Superior temporal gyrus (tissue), 1 donor: ENCODE measurements around the gene S100A7A.
A peak's percentile ranks its signal among the peaks of the same experiment; 100 is the strongest.
"Not testable (repeated sequence)": the region's sequence is repeated elsewhere in the genome, so short reads cannot be mapped to it uniquely, and the experiment has no call there.

Experiments used
- DNase-seq: peaks from one replicate; pipeline ENCODE4 v3.0.0-alpha.2; 2016; ENCODE audit errors: extremely low spot score

Gene S100A7A

DNA sequence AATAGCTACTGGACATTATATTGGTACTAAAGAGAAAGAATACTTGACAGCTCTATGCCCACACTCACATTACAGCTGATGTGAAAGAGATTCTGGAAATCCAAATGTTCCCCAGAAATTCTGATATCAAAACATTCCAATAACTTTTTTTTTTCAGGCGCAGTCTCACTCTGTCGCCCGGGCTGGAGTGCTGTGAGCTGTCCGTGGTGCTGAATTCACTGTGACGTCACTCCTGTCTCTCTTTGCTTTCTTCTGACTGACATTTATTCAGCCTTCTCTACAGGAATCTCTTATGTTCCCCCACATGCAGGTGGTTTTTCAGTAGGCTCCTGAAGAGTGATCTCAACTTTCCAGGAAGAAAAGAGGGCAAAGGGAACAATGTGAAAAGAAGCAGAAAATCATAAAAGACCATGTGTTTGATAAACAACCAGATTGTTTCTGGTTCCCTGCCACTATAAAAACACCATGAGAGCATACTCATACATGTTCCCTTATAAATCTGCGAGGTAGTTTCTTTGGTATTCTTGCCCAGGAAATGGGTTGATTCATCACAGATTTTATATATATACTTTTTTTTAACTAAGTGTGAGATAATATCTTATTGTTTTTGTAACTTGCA, 6.2 kb downstream of the S100A7A start:
- DNase-seq = peak; percentile 75

DNA sequence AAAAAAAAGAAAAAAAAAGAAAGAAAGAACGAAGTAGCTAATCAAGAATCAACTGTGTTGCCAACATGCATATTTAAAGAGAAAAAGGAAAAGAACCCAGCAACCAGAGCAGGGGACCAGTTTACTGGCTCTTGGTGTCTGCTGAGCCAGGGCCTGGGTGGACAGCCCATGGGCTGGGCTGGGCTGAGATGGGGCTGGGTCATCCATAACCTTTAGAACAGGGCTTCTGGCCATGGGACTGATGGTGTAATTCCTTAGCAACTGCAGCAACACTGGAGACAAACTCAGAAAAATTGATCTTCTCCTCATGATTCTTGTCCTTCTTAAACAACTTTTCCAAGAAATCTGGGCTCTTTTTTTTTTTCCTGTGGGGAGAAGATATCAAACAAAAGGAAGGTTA, 10.5 kb downstream of the S100A7A start:
- DNase-seq = no peak

DNA sequence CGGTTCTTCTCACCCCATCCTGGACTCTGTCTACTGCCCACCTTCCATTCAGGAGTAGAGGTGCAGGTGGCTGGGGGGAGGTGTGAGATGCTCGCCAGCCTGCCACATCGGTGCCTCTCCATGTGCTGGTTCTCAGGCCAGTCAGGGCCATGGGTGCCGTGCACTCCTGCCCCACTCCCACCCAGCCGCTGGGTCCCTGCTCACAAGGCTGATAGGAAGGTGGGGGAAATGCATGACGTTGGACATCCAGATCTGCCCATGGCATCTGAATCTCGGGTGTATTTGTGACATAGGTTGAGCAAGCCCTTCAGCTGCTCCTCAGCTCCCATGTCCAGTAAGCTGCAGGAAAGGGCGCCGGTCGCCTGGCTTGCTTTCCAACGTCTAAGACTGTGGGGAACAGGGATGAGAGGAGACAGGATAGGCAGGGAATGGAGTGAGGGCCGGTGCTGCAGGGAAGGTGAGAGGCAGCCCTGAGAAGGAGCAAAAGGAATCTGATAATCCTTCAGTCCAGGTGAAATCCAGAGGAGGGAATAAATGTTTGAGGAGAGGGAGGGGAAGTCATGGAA, 11.8 kb downstream of the S100A7A start:
- DNase-seq = no peak

DNA sequence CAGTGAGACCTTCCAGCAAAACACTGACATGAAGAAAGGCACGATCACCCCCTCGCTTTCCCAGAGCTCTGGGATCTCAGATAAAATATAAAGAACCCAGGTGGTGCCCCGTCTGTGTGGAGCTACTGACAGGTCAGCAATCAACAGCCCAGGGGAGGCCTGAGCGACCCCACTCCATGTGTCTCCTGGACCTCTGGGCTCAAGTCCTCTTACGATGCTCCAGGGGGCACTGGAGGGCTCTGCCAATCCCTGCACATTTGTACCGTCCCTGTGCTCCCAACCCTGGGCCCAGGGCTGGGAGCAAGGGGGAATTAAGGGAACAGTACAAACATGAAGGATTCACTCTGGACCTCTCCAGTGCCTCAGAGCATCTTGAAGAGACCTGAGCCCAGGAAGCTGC, 12.5 kb downstream of the S100A7A start:
- no peak for DNase-seq

DNA sequence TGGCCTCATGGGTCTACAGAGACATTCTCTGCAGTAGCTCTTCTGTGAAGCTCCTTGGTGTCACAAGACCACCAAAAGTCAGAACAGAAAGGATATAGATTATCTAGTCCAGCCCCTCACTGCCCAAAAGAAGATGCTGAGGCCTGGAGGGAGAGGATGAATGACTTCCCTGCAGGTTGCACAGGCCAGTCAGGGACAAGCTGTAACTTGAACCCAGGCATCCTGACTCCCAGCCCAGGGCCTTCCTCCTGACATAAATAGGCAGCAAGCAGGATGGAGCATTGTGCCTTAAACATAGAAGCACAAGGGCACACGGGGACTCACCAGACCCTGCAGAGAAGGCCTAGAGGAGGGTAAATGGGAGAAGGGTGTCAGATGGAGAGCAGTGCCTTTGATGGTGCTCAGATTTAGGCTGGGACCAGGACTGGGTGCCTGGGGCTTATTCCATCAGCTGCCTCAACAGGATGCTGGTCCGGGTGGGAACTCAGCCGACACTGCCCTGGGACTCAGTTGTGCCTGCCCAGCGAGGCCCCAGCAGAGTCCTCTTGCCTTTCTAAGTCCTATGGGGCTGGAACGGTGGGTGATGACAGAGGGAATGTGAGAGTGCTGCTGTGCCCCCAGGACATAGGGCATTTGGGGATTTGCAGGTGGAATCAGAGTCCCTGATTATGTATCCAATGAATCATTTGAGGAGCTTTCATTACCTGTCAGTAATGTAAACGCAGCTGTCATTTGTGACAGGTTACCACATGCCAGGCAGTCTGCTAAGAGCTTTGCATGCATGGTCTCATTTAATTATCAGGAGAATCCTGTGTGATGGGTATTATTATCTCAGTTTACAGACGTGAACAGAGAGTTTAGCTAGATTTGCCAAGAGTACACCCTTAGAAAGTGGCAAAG, 13.2 kb downstream of the S100A7A start:
- no peak for DNase-seq

- DNase-seq = no peak
Observed at GRCh38 chr1:153430166-153430553, 13.8 kb downstream of the S100A7A start.

DNA sequence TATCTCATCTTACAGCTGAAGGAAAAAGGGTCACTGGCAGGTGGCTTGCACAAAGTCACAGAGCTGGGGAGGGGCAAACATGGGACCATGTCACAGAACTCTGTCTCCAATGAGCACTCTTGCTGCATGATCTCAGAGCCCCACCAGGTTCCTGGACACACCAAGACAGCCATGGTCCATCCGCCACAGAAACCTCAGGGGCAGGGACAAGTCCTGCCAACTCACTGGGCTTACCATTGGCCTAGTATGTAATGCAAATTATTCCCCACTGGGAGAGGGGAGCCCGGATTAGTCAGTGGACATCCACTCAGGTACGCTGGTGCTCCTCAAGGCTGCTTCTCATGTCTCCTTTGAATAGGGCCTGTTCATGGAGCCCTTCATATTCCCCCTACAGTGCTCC, 14.2 kb downstream of the S100A7A start:
- no peak for DNase-seq

- no peak for DNase-seq
Observed at GRCh38 chr1:153431002-153431401, 14.7 kb downstream of the S100A7A start.

DNA sequence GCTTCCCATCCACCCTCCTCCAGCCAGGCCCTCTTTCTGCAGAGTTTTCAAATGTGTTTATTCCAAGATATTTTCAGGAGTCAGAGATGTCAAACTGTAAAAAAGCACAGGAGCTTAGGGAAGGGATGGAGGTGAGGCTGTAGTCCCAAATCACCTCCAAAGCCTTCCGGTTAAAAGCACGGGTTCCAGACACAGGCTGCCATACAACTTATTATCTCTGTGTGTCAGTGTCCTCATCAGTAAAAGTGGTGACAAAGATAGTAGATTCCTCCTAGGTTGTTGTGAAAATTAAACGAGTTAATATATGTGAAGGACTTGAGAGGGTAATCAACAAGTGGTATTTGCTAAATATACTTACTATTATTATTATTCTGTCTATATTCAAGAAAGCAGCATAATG, 15.1 kb downstream of the S100A7A start:
- no peak for DNase-seq

DNA sequence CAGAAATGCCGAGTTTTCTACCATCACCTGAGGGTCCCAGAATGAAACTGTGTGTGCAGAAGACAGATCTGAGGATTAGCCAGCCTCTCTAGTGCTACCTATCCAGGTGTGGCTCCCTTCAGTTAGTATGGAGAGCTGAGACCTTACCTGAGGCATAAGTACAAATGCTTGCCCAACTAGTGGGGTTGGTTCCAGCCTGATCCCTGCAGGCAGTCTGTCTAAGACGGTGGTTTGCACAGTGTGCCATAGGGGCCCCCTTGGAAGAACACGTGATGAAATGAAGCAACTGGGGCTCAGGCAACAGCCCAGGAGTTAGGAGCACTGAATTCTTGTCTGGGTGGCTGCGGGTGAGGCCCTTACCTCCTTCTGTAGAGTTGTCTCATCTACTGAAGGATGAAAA, 15.6 kb downstream of the S100A7A start:
- DNase-seq = no peak

- no peak for DNase-seq
Observed at GRCh38 chr1:153432874-153433681, 16.8 kb downstream of the S100A7A start.

GRCh38 chr1:153434746-153435455, 18.6 kb downstream of the S100A7A start:
- DNase-seq = no peak

DNA sequence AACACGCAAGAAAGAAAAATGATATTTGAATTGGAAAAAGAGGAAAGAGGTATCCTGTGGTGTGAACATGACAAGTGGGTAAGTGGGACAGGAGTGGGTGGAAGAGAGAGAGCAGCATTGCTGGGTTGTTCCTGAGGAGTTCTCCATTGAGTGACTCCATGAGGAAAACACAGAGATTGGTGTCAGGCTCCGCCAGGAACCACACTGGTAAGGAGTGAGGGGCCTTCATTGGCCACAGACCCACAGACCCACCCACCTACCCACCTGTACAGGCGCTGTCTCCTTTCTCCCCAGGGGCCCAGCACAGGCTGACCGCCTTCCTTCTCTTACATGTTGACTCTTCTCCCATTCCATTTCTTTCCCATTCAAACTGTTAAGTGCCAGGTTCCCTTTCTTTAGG, 20.9 kb downstream of the S100A7A start:
- no peak for DNase-seq

GRCh38 chr1:153438599-153438998, 22.3 kb downstream of the S100A7A start:
- DNase-seq = no peak

DNA sequence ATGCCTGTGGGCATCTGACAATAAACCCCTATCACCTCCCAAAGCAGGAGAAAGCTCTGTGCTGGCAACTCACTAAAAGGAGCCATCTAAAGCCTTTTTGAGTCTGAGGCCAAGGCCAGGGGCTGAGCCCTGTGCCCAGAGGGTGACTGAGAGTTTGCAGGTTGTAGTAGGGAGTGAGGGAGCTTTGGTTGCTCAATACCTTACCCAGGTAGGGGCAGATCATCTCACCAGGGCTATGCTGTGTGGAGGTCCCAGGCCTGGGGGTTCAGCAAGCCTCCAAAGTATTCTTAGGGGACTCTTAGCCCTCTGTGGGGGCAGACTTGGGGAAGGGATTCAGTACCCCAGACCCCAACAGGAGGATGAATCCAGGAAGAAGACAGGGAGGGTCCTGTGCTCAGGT, 23.0 kb downstream of the S100A7A start:
- no peak for DNase-seq

- DNase-seq = no peak
Observed at GRCh38 chr1:153441238-153441755, 25.0 kb downstream of the S100A7A start.

DNA sequence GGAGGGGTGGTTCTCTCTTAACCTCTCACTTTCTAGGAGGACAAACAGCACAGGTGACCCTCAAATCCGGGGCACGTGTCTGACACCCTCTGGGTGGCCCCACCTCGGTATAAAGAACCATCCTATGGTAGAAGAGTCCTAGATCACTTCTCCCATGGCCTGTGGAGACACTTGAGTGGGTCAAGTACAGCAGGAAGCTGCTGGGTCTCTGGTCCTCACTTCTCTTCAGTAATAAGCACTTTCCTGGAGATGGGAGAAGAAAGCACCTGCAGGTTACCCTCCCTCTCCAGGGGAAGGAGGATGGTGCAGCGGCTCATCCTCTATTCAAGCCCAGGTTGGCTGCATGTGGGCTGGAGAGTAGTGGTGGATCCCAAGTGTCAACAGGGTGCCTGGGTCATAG, 27.2 kb downstream of the S100A7A start:
- DNase-seq = no peak

GRCh38 chr1:153444078-153444477, 27.8 kb downstream of the S100A7A start:
- no peak for DNase-seq

GRCh38 chr1:153447498-153448170, 31.3 kb downstream of the S100A7A start:
- DNase-seq = no peak

GRCh38 chr1:153448851-153449250, 32.5 kb downstream of the S100A7A start:
- DNase-seq = not testable (repeated sequence)

DNA sequence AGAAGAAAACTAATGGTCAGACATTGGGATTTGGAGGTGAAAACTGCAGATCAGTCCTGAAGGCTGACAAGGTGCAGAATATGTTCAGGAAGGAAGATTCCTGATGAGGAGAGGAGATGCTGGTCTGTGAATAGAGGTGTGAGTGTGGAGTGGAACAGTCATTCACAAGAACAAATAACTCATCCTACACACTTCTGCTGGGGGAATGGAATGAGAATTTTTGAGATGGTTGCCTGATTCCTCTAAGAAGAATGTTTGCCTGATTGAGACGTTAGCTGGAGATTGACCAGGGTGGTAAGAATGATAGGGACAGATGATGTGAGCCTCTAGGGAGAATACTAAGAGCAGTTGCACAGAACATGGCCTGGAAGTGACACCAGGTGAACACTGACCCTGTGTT, 40.1 kb downstream of the S100A7A start:
- peak; percentile 23 for DNase-seq
